ENCODE results near the gene TDRD7. TPM values are rescaled to one million over a fixed set of nuclear protein-coding genes. Genes with fewer than 3 reads are reported as not detected.
A peak's percentile ranks its signal among the peaks of the same experiment; 100 is the strongest.

The TDRD7 gene
- total and polyA plus RNA-seq, 9 of the 15 experiments (the other 6 are each of a cell fraction or from before 2014, with no cell fraction given) = 2.2 to 7.7 (median 5.2) TPM

DNA sequence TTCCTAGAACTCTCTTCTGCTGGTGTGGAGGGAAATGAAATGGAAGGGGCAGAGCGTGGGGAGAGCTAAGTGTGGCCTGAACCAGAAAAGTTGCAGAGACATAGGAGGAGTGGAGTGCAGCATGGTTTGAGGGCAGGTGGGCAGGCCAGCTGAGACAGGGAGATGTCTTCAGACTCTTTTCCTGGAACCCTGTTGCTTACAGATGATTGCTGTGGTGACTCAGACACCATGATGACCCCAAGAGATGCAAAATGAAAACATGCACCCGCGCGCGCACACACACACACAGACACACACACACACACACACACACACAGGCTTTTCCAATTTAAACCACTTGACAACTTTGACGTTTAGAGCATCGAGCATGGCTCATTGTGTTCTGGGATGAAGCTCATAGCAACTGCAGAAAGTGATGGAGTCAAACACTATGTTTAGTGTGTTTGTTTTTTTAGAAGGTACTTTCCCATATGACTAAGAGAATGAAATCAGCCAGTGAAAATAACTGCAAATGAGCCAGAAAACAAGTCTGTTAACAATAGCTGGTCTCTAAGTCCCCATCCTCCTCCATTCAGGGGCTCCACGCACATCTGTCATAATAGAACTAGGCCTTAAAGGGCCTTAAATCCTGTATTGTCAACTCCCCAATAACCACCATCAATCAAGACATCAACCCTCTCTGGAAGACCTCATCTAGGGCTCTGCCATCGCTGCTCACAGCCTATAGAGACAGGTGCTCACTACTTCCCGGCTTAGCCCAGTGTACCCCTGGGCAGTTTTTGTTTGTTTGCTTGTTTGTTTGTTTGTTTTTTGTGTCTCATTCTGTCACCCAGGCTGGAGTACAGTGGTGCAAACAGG is 99.1 kb downstream of the TDRD7 start (continued):
- TF ChIP-seq, protein P1, sequence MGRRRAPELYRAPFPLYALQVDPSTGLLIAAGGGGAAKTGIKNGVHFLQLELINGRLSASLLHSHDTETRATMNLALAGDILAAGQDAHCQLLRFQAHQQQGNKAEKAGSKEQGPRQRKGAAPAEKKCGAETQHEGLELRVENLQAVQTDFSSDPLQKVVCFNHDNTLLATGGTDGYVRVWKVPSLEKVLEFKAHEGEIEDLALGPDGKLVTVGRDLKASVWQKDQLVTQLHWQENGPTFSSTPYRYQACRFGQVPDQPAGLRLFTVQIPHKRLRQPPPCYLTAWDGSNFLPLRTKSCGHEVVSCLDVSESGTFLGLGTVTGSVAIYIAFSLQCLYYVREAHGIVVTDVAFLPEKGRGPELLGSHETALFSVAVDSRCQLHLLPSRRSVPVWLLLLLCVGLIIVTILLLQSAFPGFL (CRISPR knock-in tag; IDR thresholded peaks at IDR 0.05) = no peak
- TF ChIP-seq, protein P2, sequence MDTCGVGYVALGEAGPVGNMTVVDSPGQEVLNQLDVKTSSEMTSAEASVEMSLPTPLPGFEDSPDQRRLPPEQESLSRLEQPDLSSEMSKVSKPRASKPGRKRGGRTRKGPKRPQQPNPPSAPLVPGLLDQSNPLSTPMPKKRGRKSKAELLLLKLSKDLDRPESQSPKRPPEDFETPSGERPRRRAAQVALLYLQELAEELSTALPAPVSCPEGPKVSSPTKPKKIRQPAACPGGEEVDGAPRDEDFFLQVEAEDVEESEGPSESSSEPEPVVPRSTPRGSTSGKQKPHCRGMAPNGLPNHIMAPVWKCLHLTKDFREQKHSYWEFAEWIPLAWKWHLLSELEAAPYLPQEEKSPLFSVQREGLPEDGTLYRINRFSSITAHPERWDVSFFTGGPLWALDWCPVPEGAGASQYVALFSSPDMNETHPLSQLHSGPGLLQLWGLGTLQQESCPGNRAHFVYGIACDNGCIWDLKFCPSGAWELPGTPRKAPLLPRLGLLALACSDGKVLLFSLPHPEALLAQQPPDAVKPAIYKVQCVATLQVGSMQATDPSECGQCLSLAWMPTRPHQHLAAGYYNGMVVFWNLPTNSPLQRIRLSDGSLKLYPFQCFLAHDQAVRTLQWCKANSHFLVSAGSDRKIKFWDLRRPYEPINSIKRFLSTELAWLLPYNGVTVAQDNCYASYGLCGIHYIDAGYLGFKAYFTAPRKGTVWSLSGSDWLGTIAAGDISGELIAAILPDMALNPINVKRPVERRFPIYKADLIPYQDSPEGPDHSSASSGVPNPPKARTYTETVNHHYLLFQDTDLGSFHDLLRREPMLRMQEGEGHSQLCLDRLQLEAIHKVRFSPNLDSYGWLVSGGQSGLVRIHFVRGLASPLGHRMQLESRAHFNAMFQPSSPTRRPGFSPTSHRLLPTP (IDR thresholded peaks at IDR 0.05; ENCODE audit: borderline replicate concordance, extremely low read depth, insufficient read length) = no peak
- TF ChIP-seq, protein P3, sequence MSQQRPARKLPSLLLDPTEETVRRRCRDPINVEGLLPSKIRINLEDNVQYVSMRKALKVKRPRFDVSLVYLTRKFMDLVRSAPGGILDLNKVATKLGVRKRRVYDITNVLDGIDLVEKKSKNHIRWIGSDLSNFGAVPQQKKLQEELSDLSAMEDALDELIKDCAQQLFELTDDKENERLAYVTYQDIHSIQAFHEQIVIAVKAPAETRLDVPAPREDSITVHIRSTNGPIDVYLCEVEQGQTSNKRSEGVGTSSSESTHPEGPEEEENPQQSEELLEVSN (IDR thresholded peaks at IDR 0.05; ENCODE audit: borderline replicate concordance in 1 of 2, extremely low read depth in 1 of 2, insufficient read depth in 1 of 2, insufficient read length in 1 of 2, low read depth in 1 of 2, low read length in 1 of 2, poor library complexity in 1 of 2, severe bottlenecking in 1 of 2) = no peak
- no peak for TF ChIP-seq IFI16 (CRISPR knock-in tag; IDR thresholded peaks at IDR 0.05)
- no peak for TF ChIP-seq ZKSCAN1 (IDR thresholded peaks at IDR 0.05; ENCODE audit: low read depth, low read length)
- peak; percentile 41 to 47; a peak in 2 of 4 replicates for TF ChIP-seq TRIM24 (IDR thresholded peaks at IDR 0.05)
- TF ChIP-seq NFATC3 (IDR thresholded peaks at IDR 0.05) = no peak

Data from K562 (cell line).